H1 (cell line): ENCODE results near the gene LGALS4. TPM values are rescaled to one million over a fixed set of nuclear protein-coding genes. Genes with fewer than 3 reads are reported as not detected.

ENCODE experiments used
- CBX8 ChIP-seq: fragments of 300-800, 300-1000 bp; sonication (generic); IDR thresholded peaks from 2 replicates; pipeline ENCODE4 v1.7.1; 2016; ENCODE audit warnings: low read depth, low read length, borderline replicate concordance
- EP300 ChIP-seq, 2 experiments: IDR thresholded peaks; 1 replicate in 1 of 2; 2 replicates in 1 of 2; pipeline ENCODE4 v1.6.1; 2011 to 2012; ENCODE audit warnings: low read depth in 2 of 2, low read length in 2 of 2, mild to moderate bottlenecking in 2 of 2, borderline replicate concordance in 1 of 2, inconsistent platforms in 1 of 2, moderate library complexity in 1 of 2
- GABPA ChIP-seq: IDR thresholded peaks from 2 replicates; pipeline ENCODE4 v1.6.1; 2011; ENCODE audit warnings: mild to moderate bottlenecking, low read length, moderate library complexity, borderline replicate concordance; ENCODE audit not compliant: insufficient read depth
- JUN ChIP-seq: IDR thresholded peaks from 2 replicates; pipeline ENCODE4 v1.6.1; 2011; ENCODE audit warnings: low read depth, mild to moderate bottlenecking, improper control_type of control experiment, low read length
- JUND ChIP-seq: IDR thresholded peaks from 2 replicates; pipeline ENCODE4 v1.6.1; 2011; ENCODE audit warnings: mild to moderate bottlenecking, improper control_type of control experiment, low read length
- MAX ChIP-seq: IDR thresholded peaks from 2 replicates; pipeline ENCODE4 v1.6.1; 2012; ENCODE audit warnings: inconsistent platforms
- SAP30 ChIP-seq: fragments of 300-600 bp; sonication (generic); IDR thresholded peaks from 2 replicates; pipeline ENCODE4 v1.7.1; 2012; ENCODE audit warnings: low read length, moderate library complexity, mild to moderate bottlenecking, inconsistent platforms; ENCODE audit not compliant: insufficient read depth, insufficient replicate concordance
- TBP ChIP-seq: IDR thresholded peaks from 2 replicates; pipeline ENCODE4 v1.6.1; 2011; ENCODE audit warnings: low read depth, low read length, improper control_type of control experiment
- TCF12 ChIP-seq: IDR thresholded peaks from 2 replicates; pipeline ENCODE4 v1.6.1; 2011; ENCODE audit warnings: low read depth, mild to moderate bottlenecking, low read length
- YY1 ChIP-seq: IDR thresholded peaks from 2 replicates; pipeline ENCODE4 v1.6.1; 2011; ENCODE audit warnings: low read depth, mild to moderate bottlenecking, low read length
- polyA plus RNA-seq, 7 experiments: library from polyadenylated mRNA; depleted of rRNA in 3 of 7; stranded (reverse) in 5 of 7; unstranded in 2 of 7; fragments of >200 nt in 5 of 7; fragments of 200-250 nt in 2 of 7; gene quantifications; 1 replicate in 5 of 7; 2 replicates in 1 of 7; 4 replicates in 1 of 7; pipeline versions ENCODE4 v1.2.1 to v1.2.3, GENCODE V29; 2011 to 2013; ENCODE audit warnings: missing spikeins in 2 of 7, mixed read lengths in 2 of 7
- total RNA-seq: library from RNA; stranded (reverse); fragmentation: NEBNext Ultra II Directional; extraction: Animal tissue kit (Norgen Biotek cat#: 25700); gene quantifications from 2 replicates; pipeline ENCODE4 v1.2.1, GENCODE V29; 2021

Gene LGALS4
- total and polyA plus RNA-seq, 2 of the 8 experiments (the other 6 are each of a cell fraction or from before 2014, with no cell fraction given), result 0.32 to 0.37 TPM

- no peak for TF ChIP-seq GABPA
- TF ChIP-seq TCF12, result no peak
- TF ChIP-seq MAX, result no peak
- TF ChIP-seq JUND, result no peak
- TF ChIP-seq TBP, result no peak
- no peak for TF ChIP-seq CBX8
- TF ChIP-seq EP300 (IDR thresholded peaks at IDR 0.05; ENCODE audit: borderline replicate concordance in 1 of 2, low read depth in 2 of 2, low read length in 2 of 2), result no peak
- no peak for TF ChIP-seq SAP30
- no peak for TF ChIP-seq YY1
- no peak for TF ChIP-seq JUN
Observed at GRCh38 chr19:38817081-38817480, 4.3 kb upstream of the LGALS4 start (continued).
